Measurements from ENCODE around the gene ANTXR1. TPM values are rescaled to one million over a fixed set of nuclear protein-coding genes. Genes with fewer than 3 reads are reported as not detected.
A peak's percentile ranks its signal among the peaks of the same experiment; 100 is the strongest.

The ANTXR1 gene
- polyA plus RNA-seq, 1 of the 3 experiments (the other 2 are of a cell fraction): 114 TPM

- no peaks in the 10 kb centered on the region for H3K9me3 ChIP-seq
- DNase-seq: no peak
- no peaks in the 10 kb centered on the region for H3K9me2 ChIP-seq
- H3K27ac ChIP-seq (ENCODE audit: low read depth in 2 of 2, low read length in 1 of 2): peak overlapping the region in 1 of 2 experiments; percentile 22; a peak in 1 of 4 replicates
- POLR2A ChIA-PET: no interaction called here
- H4K20me1 ChIP-seq (ENCODE audit: insufficient read depth): no peaks in the 10 kb centered on the region
- CTCF ChIA-PET: interaction anchor here (1.3 to 1.5 kb wide), 2 partner anchors 16 to 139 kb away, joined by 3 to 5 read pairs; no protein-coding TSS in a partner anchor
- WGBS (ENCODE audit: low lambda C conversion rate): 89% methylated on average over 3 of the region's 3 CpGs
- peaks cover 24% of the 10 kb centered on the region for H3F3A ChIP-seq (replicated peaks; ENCODE audit: insufficient read depth)
- H3K27me3 ChIP-seq (ENCODE audit: insufficient read depth): no peaks in the 10 kb centered on the region
- no peak overlapping the region for H3K4me2 ChIP-seq
- no peak overlapping the region for H3K9ac ChIP-seq
- no peak overlapping the region for H3K4me3 ChIP-seq (ENCODE audit: low read depth in 2 of 2, low read length in 1 of 2)
- H3K4me1 ChIP-seq (ENCODE audit: control insufficient read depth in 1 of 2, insufficient read depth in 2 of 2, low read depth in 1 of 2, low read length in 1 of 2): peaks cover 27 to 60% of the 10 kb centered on the region in 2 experiments
- peaks cover 5% of the 10 kb centered on the region; the same call in 1 of the 2 replicates for H3K79me2 ChIP-seq (ENCODE audit: insufficient read depth)
- TF ChIP-seq PBX3 (IDR thresholded peaks at IDR 0.05) (no peak), SIN3A (IDR thresholded peaks at IDR 0.05; ENCODE audit: borderline replicate concordance, low read depth, low read length) (no peak), MXI1 (IDR thresholded peaks at IDR 0.05; ENCODE audit: low read depth, low read length) (no peak), EP300 (IDR thresholded peaks at IDR 0.05; ENCODE audit: borderline replicate concordance in 1 of 2, low read depth in 1 of 2, low read length in 1 of 2) (no peak), NRF1 (IDR thresholded peaks at IDR 0.05; ENCODE audit: low read depth, low read length) (no peak), USF1 (IDR thresholded peaks at IDR 0.05; ENCODE audit: borderline replicate concordance, low read depth) (no peak), JUND (IDR thresholded peaks at IDR 0.05) (no peak), YY1 (IDR thresholded peaks at IDR 0.05; ENCODE audit: low read depth) (no peak)
- no peak overlapping the region for H2AFZ ChIP-seq (ENCODE audit: low read depth)
- peaks cover 18 to 46% of the 10 kb centered on the region in 2 experiments for H3K36me3 ChIP-seq (replicated peaks in 1 of 2; ENCODE audit: control insufficient read depth in 1 of 2, insufficient read depth in 2 of 2, low read length in 1 of 2)
Observed at GRCh38 chr2:69168144-69168813, 155.3 kb downstream of the ANTXR1 start.

- no peak for DNase-seq
- Histone ChIP-seq H3K36me3 (replicated peaks in 1 of 2; ENCODE audit: control insufficient read depth in 1 of 2, insufficient read depth in 2 of 2, low read length in 1 of 2) (peaks cover 15 to 50% of the 10 kb centered on the region in 2 experiments), H3K9me2 (no peaks in the 10 kb centered on the region), H3F3A (replicated peaks; ENCODE audit: insufficient read depth) (peaks cover 16% of the 10 kb centered on the region), H3K27me3 (ENCODE audit: insufficient read depth) (no peaks in the 10 kb centered on the region), H3K9me3 (no peaks in the 10 kb centered on the region), H4K20me1 (ENCODE audit: insufficient read depth) (no peaks in the 10 kb centered on the region), H3K27ac (ENCODE audit: low read depth in 2 of 2, low read length in 1 of 2) (peak overlapping the region in 1 of 2 experiments; percentile 52; a peak in 3 of 4 replicates), H2AFZ (ENCODE audit: low read depth) (no peak overlapping the region), H3K79me2 (ENCODE audit: insufficient read depth) (peaks cover 5% of the 10 kb centered on the region; the same call in 1 of the 2 replicates), H3K4me1 (ENCODE audit: control insufficient read depth in 1 of 2, insufficient read depth in 2 of 2, low read depth in 1 of 2, low read length in 1 of 2) (peaks cover 19 to 51% of the 10 kb centered on the region in 2 experiments), H3K4me3 (ENCODE audit: low read depth in 2 of 2, low read length in 1 of 2) (no peak overlapping the region), H3K4me2 (no peak overlapping the region), H3K9ac (no peak overlapping the region)
- CTCF ChIA-PET: interaction anchor here (1.4 kb wide), 1 partner anchor 139 kb away, joined by 3 read pairs; no protein-coding TSS in a partner anchor
- no peak for TF ChIP-seq NRF1 (IDR thresholded peaks at IDR 0.05; ENCODE audit: low read depth, low read length)
- TF ChIP-seq USF2 (IDR thresholded peaks at IDR 0.05; ENCODE audit: borderline replicate concordance, low read depth, low read length): no peak
- TF ChIP-seq REST (IDR thresholded peaks at IDR 0.05; ENCODE audit: low read depth, low read length): no peak
- TF ChIP-seq EZH2phosphoT487 (IDR thresholded peaks at IDR 0.05; ENCODE audit: borderline replicate concordance, low read depth): no peak
- TF ChIP-seq USF1 (IDR thresholded peaks at IDR 0.05; ENCODE audit: borderline replicate concordance, low read depth): no peak
- no peak for TF ChIP-seq SMC3 (IDR thresholded peaks at IDR 0.05; ENCODE audit: low read depth, low read length)
- no peak for TF ChIP-seq PBX3 (IDR thresholded peaks at IDR 0.05)
- TF ChIP-seq TCF12 (IDR thresholded peaks at IDR 0.05): no peak
- POLR2A ChIA-PET: no interaction called here
- 87% methylated on average over 6 of the region's 6 CpGs for WGBS (ENCODE audit: low lambda C conversion rate)
Observed at GRCh38 chr2:69168950-69169654, 156.1 kb downstream of the ANTXR1 start.

All from SK-N-SH (cell line).